ENCODE measurements around the gene PAGE2B. TPM values are rescaled to one million over a fixed set of nuclear protein-coding genes. Genes with fewer than 3 reads are reported as not detected.
"Not testable (repeated sequence)": the region's sequence is repeated elsewhere in the genome, so short reads cannot be mapped to it uniquely, and the experiment has no call there.

PAGE2B gene
- total RNA-seq, 2 experiments from 2014 or later = not detected

- POLR2A ChIA-PET; H3K36me3 Mint-ChIP-seq (ENCODE audit: low read depth); CTCF ChIA-PET; H3K4me3 Mint-ChIP-seq; H3K27me3 Mint-ChIP-seq; H3K27ac Mint-ChIP-seq; H3K9me3 Mint-ChIP-seq; DNase-seq; H3K4me1 Mint-ChIP-seq: not testable (repeated sequence)
Observed at GRCh38 chrX:55067180-55067579, 7.7 kb upstream of the PAGE2B start.

GRCh38 chrX:55072286-55072685 lies 2.5 kb upstream of the PAGE2B start:
- POLR2A ChIA-PET = no interaction called here
- CTCF ChIA-PET = no interaction called here
- H3K27ac Mint-ChIP-seq = no peak overlapping the region
- H3K27me3 Mint-ChIP-seq = no peaks in the 10 kb centered on the region
- H3K4me1 Mint-ChIP-seq = no peaks in the 10 kb centered on the region
- DNase-seq = no peak
- H3K9me3 Mint-ChIP-seq = no peaks in the 10 kb centered on the region
- H3K4me3 Mint-ChIP-seq = no peak overlapping the region
- no peaks in the 10 kb centered on the region for H3K36me3 Mint-ChIP-seq (ENCODE audit: low read depth)

- Mint-ChIP-seq H3K36me3 (ENCODE audit: low read depth) (no peaks in the 10 kb centered on the region), H3K9me3 (peaks cover 3% of the 10 kb centered on the region), H3K27ac (no peak within 1 kb of the TSS), H3K4me1 (no peaks in the 10 kb centered on the region), H3K27me3 (no peaks in the 10 kb centered on the region), H3K4me3 (no peak within 1 kb of the TSS)
- ChIA-PET POLR2A (no interaction called here), CTCF (no interaction called here)
- no peak for DNase-seq
Observed at GRCh38 chrX:55088795-55089489, 14.1 kb downstream of the PAGE2B start, which contains the start of gene PAGE2. Gene PAGE2 (plus strand): TSS chrX:55089018. CDS start chrX:55090021, 1,003 bp downstream.

GRCh38 chrX:55098691-55099090 lies 23.9 kb downstream of the PAGE2B start:
- H3K4me1 Mint-ChIP-seq = peaks cover 4% of the 10 kb centered on the region
- DNase-seq = no peak
- ChIA-PET CTCF (interaction anchor here (0.6 kb wide), 1 partner anchor 995 kb away, joined by 3 read pairs; no protein-coding TSS in a partner anchor), POLR2A (no interaction called here)
- H3K27me3 Mint-ChIP-seq = no peaks in the 10 kb centered on the region
- H3K36me3 Mint-ChIP-seq (ENCODE audit: low read depth) = no peaks in the 10 kb centered on the region
- no peaks in the 10 kb centered on the region for H3K9me3 Mint-ChIP-seq
- no peak overlapping the region for H3K4me3 Mint-ChIP-seq
- H3K27ac Mint-ChIP-seq = no peak overlapping the region

GRCh38 chrX:55099162-55099561 lies 24.3 kb downstream of the PAGE2B start:
- H3K27ac Mint-ChIP-seq = no peak overlapping the region
- no peak for DNase-seq
- H3K4me1 Mint-ChIP-seq = peaks cover 4% of the 10 kb centered on the region
- H3K36me3 Mint-ChIP-seq (ENCODE audit: low read depth) = no peaks in the 10 kb centered on the region
- no peaks in the 10 kb centered on the region for H3K9me3 Mint-ChIP-seq
- no peaks in the 10 kb centered on the region for H3K27me3 Mint-ChIP-seq
- H3K4me3 Mint-ChIP-seq = no peak overlapping the region
- ChIA-PET POLR2A (interaction anchor here (0.5 kb wide), 1 partner anchor 221 kb away, joined by 3 read pairs; no protein-coding TSS in a partner anchor), CTCF (no interaction called here)

GRCh38 chrX:55102754-55103153 lies 27.9 kb downstream of the PAGE2B start:
- Mint-ChIP-seq H3K4me3 (no peak overlapping the region), H3K36me3 (ENCODE audit: low read depth) (no peaks in the 10 kb centered on the region), H3K4me1 (peaks cover 4% of the 10 kb centered on the region), H3K27me3 (no peaks in the 10 kb centered on the region), H3K27ac (no peak overlapping the region), H3K9me3 (no peaks in the 10 kb centered on the region)
- DNase-seq = no peak
- ChIA-PET POLR2A (no interaction called here), CTCF (no interaction called here)

- Mint-ChIP-seq H3K9me3 (no peaks in the 10 kb centered on the region), H3K27me3 (no peaks in the 10 kb centered on the region), H3K4me1 (peaks cover 4% of the 10 kb centered on the region), H3K36me3 (ENCODE audit: low read depth) (no peaks in the 10 kb centered on the region), H3K27ac (no peak overlapping the region), H3K4me3 (no peak overlapping the region)
- ChIA-PET CTCF (no interaction called here), POLR2A (no interaction called here)
- DNase-seq = no peak
Observed at GRCh38 chrX:55107262-55107661, 32.4 kb downstream of the PAGE2B start.

- no peak for DNase-seq
- Mint-ChIP-seq H3K36me3 (ENCODE audit: low read depth) (no peaks in the 10 kb centered on the region), H3K27me3 (no peaks in the 10 kb centered on the region), H3K4me3 (no peak overlapping the region), H3K4me1 (peaks cover 2% of the 10 kb centered on the region), H3K9me3 (no peaks in the 10 kb centered on the region), H3K27ac (no peak overlapping the region)
- ChIA-PET POLR2A (no interaction called here), CTCF (no interaction called here)
Observed at GRCh38 chrX:55107911-55108310, 33.1 kb downstream of the PAGE2B start.

GRCh38 chrX:55109306-55109705 lies 34.5 kb downstream of the PAGE2B start:
- H3K27ac Mint-ChIP-seq = no peak overlapping the region
- no peak overlapping the region for H3K4me3 Mint-ChIP-seq
- H3K36me3 Mint-ChIP-seq (ENCODE audit: low read depth) = no peaks in the 10 kb centered on the region
- no peaks in the 10 kb centered on the region for H3K27me3 Mint-ChIP-seq
- H3K9me3 Mint-ChIP-seq = no peaks in the 10 kb centered on the region
- H3K4me1 Mint-ChIP-seq = no peaks in the 10 kb centered on the region
- no peak for DNase-seq
- ChIA-PET CTCF (no interaction called here), POLR2A (no interaction called here)

- Mint-ChIP-seq H3K4me1 (no peaks in the 10 kb centered on the region), H3K27ac (no peak overlapping the region), H3K4me3 (no peak overlapping the region), H3K36me3 (ENCODE audit: low read depth) (no peaks in the 10 kb centered on the region), H3K27me3 (no peaks in the 10 kb centered on the region), H3K9me3 (no peaks in the 10 kb centered on the region)
- CTCF ChIA-PET = no interaction called here
- no peak for DNase-seq
- POLR2A ChIA-PET = no interaction called here
Observed at GRCh38 chrX:55111578-55112254, 36.9 kb downstream of the PAGE2B start.

- H3K36me3 Mint-ChIP-seq (ENCODE audit: low read depth); H3K27ac Mint-ChIP-seq; H3K9me3 Mint-ChIP-seq; H3K27me3 Mint-ChIP-seq; H3K4me3 Mint-ChIP-seq; CTCF ChIA-PET; POLR2A ChIA-PET; DNase-seq: not testable (repeated sequence)
- peaks cover 30% of the 10 kb centered on the region for H3K4me1 Mint-ChIP-seq
Observed at GRCh38 chrX:55116589-55116988, 41.8 kb downstream of the PAGE2B start.

- POLR2A ChIA-PET = no interaction called here
- DNase-seq = peak; percentile 23
- H3K4me3 Mint-ChIP-seq = no peak overlapping the region
Observed at GRCh38 chrX:55118574-55118973, 43.7 kb downstream of the PAGE2B start.

GRCh38 chrX:55119271-55119670 lies 44.4 kb downstream of the PAGE2B start:
- POLR2A ChIA-PET = no interaction called here
- H3K36me3 Mint-ChIP-seq (ENCODE audit: low read depth) = no peaks in the 10 kb centered on the region
- H3K4me3 Mint-ChIP-seq = no peak overlapping the region

More at GRCh38 chrX:55118574-55118973, 43.7 kb downstream of the PAGE2B start:
- H3K9me3 Mint-ChIP-seq = no peaks in the 10 kb centered on the region
- no peaks in the 10 kb centered on the region for H3K27me3 Mint-ChIP-seq
- CTCF ChIA-PET = no interaction called here
- H3K36me3 Mint-ChIP-seq (ENCODE audit: low read depth) = no peaks in the 10 kb centered on the region
- H3K4me1 Mint-ChIP-seq = peaks cover 30% of the 10 kb centered on the region
- H3K27ac Mint-ChIP-seq = no peak overlapping the region

GRCh38 chrX:55119712-55120111 lies 44.9 kb downstream of the PAGE2B start:
- H3K27ac Mint-ChIP-seq = no peak overlapping the region
- no peaks in the 10 kb centered on the region for H3K9me3 Mint-ChIP-seq
- H3K27me3 Mint-ChIP-seq = no peaks in the 10 kb centered on the region
- H3K4me1 Mint-ChIP-seq = peaks cover 30% of the 10 kb centered on the region
- ChIA-PET CTCF (interaction anchor here (1.4 kb wide), 1 partner anchor 1075 kb away, joined by 3 read pairs; the partner anchor contains the start of gene PHF8), POLR2A (no interaction called here)
- no peak overlapping the region for H3K4me3 Mint-ChIP-seq
- no peaks in the 10 kb centered on the region for H3K36me3 Mint-ChIP-seq (ENCODE audit: low read depth)
- no peak for DNase-seq

More at GRCh38 chrX:55119271-55119670, 44.4 kb downstream of the PAGE2B start:
- DNase-seq = no peak
- Mint-ChIP-seq H3K27ac (no peak overlapping the region), H3K9me3 (no peaks in the 10 kb centered on the region), H3K27me3 (no peaks in the 10 kb centered on the region), H3K4me1 (peaks cover 30% of the 10 kb centered on the region)
- CTCF ChIA-PET = no interaction called here
